GM19328 (cell line): ENCODE measurements around the gene ARL6IP6.
A peak's percentile ranks its signal among the peaks of the same experiment; 100 is the strongest.
"Not testable (repeated sequence)": the region's sequence is repeated elsewhere in the genome, so short reads cannot be mapped to it uniquely, and the experiment has no call there.

ENCODE experiments used
- ATAC-seq: cut with Tn5 transposase; IDR thresholded peaks from one replicate; pipeline ENCODE4 v1.9.1; 2021; ENCODE audit warnings: mild to moderate bottlenecking, moderate library complexity; ENCODE audit not compliant: unreplicated experiment

ARL6IP6 gene

DNA sequence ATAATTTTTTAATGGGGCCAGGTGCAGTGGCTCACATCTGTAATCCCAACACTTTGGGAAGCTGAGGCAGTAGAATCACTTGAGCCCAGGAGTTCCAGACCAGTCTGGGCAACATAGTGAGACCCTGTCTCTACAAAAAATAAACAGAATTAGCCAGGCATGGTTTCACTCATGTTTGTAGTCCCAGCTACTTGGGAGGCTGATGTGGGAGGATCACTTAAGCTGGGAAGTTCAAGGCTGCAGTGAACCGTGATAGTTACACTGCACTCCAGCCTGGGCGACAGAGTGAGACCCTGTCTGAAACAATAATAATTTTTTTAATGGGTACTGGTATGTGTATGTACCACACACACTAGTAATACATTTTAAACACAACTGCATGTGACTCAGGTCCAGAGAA, 2.4 kb downstream of the ARL6IP6 start:
- ATAC-seq, result no peak

- ATAC-seq, result not testable (repeated sequence)
These were observed 4.2 kb downstream of the ARL6IP6 start for GRCh38 chr2:152722639-152723038.

DNA sequence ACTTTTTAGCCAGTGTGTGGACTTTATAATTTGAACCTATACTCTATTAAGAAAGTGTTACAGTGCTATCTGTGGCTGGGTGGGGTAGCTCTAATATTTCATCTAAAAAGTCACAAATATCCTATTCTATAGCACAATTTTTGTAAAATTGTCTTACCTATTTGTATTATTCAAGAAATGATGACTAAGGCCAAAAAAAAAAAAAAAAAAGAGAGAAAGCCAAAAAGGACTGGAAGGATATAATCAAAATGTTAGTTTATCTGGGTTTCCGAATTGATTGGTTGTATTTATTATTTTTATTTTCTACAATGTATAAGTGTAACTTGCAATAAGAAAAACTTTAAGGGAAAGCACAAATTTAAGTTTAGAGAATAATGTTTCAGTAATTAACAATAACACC, 5.5 kb downstream of the ARL6IP6 start:
- no peak for ATAC-seq

DNA sequence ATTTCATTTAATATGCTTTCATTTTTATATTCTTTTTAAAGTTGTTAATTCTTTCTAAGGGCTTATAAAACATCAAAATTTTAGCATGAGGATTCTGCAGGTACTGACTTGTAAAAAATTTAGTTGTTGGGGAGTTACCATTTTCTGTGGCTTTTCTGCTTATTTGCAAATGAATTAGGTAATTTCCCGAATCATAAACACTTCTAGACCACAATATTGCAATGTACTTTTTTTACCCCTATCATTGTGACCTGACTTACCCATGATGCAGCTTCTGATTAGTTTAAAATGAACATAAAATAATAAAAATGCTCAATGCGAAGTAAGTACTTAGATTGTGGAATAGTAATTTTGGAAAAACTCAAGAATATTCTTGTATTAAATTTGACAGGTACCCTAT, 11.4 kb downstream of the ARL6IP6 start:
- ATAC-seq, result no peak

DNA sequence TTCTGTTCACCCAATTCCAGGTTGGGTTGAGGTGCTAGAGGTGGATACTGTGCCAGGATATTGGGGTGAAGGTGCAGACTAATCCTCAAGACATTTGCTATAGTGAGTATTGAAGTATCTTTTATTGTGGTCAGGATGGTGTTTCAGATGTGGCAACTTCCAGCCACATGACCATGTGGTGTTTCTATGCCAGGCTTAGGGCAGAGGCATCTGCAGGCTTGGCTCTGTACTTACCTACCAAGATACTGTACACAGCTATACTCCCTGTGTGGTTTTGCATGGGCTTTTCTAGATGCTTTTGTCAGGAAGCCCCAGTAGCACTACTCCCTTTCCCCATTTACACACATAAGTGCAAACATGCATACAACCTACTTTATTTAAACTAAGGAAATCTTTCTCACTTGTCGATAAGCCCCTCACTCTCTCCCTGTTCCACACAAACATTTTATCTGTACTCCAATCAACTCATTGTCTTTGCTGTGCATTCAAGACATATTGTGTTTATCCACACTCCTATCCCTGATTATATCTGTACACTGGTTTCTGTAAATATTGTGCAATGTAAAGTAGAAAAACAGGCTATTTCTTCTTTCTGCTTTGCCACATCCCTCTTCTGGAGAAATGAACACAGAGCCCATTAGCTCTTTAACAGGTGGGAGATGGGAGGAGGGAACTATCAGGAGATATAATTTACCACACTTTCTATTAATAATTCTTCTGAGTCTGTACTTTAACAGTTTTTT, 12.3 kb downstream of the ARL6IP6 start:
- ATAC-seq, result peak; percentile 72

- not testable (repeated sequence) for ATAC-seq
These were observed 19.1 kb downstream of the ARL6IP6 start for GRCh38 chr2:152737509-152737908.

DNA sequence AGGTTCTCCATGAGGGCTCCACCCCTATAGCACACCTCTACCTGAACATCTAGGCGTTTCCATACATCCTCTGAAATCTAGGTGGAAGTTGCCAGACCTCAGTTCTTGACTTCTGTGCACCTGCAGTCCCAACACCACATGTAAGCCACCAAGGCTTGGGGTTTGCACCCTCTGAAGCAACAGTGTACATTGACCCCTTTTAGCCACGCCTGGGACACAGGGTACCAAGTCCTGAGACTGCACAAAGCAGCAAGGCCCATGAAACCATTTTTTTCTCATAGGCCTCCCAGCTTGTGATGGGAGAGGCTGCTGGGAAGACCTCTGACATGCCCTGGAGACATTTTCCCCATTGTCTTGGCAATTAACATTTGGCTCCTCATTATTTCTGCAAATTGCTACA, 20.0 kb downstream of the ARL6IP6 start:
- ATAC-seq, result no peak

- ATAC-seq, result not testable (repeated sequence)
These were observed 21.3 kb downstream of the ARL6IP6 start for GRCh38 chr2:152739705-152740104.

- peak; percentile 72 for ATAC-seq
These were observed 22.4 kb downstream of the ARL6IP6 start for GRCh38 chr2:152740743-152741328.

DNA sequence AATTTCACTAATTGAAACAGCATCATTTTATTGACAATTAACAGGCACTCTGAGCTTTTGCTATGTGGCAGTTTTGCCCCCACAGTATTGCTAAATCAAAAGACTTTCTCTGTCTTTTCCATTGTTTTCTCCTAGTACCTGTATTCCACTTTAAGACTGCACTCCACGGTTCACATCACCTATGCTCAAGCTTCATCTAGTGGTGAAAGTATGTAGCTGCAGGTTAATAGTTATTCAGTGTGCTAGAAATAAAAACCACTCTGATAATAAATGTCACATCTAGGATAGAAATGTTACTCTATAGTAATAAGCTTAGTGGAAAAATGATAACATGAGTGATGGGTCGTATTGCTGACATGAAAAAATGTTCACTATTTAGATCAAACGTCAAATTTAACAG, 24.6 kb downstream of the ARL6IP6 start:
- peak; percentile 49 for ATAC-seq

GRCh38 chr2:152747751-152748150, 29.3 kb downstream of the ARL6IP6 start:
- ATAC-seq, result not testable (repeated sequence)

- no peak for ATAC-seq
These were observed 36.6 kb downstream of the ARL6IP6 start for GRCh38 chr2:152755029-152755428.

DNA sequence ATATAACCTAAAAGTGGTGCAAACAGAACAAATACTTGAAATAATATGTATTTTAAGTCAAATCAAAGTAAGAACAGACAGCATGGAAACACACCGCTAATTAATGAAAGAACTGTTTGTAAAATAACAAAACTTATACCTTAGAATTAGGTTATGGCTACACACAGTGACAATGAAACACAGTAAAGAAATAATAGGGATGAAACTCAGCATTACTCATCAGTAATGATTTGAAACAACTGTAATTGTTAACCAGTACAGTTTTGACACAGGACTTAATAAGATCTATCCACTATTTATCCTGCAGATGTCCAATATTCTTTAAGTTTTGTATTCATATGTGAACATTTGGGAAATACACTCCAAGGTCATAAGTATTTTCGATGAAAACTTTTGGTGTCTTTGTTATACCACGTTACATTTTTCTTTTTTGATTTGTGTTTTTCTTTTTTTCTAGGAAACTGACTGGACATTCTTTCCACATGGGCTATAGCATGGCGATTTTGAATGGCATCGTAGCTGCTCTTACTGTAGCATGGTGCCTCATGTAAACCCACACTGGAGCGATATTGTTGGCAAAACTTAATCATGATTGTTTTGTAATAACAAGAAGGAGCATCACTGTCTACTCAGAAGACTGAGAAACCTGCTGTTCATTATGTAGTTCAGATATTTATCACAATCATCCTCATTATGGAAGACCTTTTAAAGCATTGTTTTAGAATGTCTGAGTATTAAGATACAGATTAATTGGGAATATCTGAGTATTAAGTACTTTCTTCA, 41.1 kb downstream of the ARL6IP6 start:
- ATAC-seq, result no peak

DNA sequence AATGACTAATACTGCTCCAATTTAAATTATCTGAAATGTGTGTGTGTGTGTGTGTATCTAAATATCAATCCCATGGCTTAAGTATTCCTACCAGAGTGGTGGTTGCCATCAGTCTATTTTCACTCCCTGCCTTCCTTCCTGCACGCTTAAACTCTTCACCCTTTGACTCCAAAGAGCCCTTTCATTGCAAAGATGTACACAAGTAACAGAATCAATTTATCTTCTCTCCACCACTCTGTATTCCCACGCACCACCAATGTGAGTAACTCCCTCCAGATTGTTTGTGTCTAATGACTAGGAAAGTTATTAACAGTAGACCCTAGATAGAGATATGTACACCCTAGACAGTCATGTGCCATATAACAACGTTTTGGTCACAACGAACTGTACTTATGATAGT, 42.8 kb downstream of the ARL6IP6 start:
- ATAC-seq, result no peak

DNA sequence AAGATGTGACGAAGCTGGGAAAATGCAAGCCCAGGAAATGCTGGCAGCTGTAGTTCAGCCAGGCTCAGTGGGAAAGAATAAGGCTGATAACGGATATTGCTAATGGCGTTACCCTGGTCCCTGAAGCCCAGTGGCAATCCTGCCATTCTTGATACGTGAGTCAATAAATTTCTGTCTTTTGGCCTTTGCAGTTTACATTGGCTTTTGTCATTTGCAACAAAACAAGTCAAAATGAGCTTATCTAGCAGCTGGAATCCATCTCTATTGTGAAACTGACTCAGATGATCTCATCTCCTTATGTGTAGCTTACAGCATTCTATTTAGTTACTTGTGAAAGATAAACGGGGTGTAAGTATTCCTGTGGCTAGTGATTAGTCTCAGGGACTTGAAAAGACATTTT, 43.8 kb downstream of the ARL6IP6 start:
- ATAC-seq, result no peak

DNA sequence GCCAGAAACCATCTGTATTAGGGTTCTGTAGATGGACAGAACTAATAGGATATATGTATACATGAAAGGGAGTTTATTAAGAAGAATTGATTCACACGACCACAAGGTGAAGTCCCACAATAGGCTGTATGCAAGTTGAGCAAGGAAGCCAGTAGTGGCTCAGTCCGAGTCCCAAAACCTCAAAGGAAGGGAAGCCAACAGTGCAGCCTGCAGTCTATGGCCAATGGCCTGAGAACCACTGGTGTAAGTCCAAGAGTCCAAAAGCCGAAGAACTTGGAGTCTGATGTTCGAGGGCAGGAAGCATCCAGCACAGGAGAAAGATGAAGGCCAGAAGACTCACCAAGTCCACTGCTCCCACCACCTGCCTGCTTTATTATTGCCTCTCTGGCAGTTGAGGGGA, 44.8 kb downstream of the ARL6IP6 start:
- not testable (repeated sequence) for ATAC-seq

DNA sequence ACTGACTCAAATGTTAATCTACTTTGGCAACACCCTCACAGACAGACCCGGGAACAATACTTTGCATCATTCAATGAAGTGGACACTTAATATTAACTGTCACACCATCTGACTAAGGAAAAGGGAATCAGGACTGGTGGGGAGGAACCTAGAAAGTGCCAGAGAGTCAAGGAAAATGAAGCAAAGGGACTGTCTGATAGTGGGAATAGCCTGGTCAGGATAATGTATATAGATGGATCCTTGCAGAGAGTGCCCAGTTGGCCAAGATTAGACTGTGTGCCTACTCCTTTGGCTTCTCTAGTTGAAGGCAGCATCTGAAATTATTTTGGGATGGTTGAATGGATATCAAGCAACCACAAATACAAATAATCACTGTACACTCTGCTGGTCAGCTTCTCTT, 45.2 kb downstream of the ARL6IP6 start:
- ATAC-seq, result no peak

DNA sequence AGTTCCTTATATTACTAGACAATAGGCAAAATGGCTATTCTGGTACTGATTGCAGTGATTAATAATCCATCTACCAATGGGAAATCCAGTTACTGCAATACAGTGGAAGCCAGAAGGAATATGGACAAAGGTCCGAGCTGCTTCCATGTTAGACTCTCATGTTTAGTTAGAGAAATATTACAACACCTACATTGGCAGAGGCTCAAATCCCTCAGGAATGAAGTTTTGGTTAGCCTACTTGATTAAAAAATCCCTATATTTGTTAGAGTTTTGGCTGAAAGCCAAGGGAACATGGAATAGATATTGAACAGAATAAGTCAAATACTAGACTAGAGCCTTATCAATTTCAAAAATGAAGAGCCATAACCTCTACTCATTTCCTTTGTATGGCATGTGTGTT, 48.5 kb downstream of the ARL6IP6 start:
- ATAC-seq, result no peak

DNA sequence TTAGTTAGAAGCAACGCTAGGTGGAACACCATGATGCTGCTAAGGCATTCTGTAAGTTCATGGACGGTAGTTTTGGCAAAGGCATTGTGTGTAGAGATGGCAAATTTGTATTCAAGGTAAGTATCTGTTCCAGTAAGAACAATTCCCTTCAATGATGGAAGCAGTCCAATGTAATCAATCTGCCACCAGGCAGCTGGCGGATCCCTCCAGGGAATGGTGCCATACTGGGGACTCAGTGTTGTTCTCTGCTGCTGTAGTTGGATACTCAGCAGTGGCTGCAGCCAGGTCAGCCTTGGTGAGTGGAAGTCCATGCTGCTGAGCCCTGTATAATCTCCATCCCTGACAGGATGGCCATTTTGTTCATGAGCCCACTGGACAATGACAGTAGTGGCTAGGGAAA, 62.8 kb downstream of the ARL6IP6 start:
- no peak for ATAC-seq

GRCh38 chr2:152782171-152782570, 63.8 kb downstream of the ARL6IP6 start:
- ATAC-seq, result no peak

DNA sequence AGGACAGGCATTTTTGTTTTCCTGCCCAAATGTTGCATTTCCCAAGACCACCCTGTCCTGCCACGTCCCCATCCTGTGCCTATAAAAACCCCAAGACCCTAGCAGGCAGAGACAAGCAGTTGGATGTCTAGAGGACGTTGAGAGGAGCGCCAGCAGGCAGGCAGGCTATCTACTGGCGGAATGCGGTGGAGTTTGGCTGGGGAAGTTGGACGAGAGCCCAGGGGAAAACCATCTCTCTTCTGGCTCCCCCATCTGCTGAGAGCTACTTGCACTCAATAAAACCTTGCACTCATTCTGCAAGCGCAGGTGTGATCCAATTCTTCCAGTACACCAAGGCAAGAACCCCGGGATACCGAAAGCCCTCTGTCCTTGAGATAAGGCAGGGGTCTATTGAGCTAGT, 72.5 kb downstream of the ARL6IP6 start:
- ATAC-seq, result no peak

- ATAC-seq, result no peak
These were observed 73.6 kb downstream of the ARL6IP6 start for GRCh38 chr2:152791979-152792378.
